HepG2 (cell line): ENCODE data around the gene AUNIP. TPM values are rescaled to one million over a fixed set of nuclear protein-coding genes. Genes with fewer than 3 reads are reported as not detected.

Experiments used
- ATAC-seq: fragments of 200-7000 bp; cut with Tn5 transposase; 3 replicates; pipeline ENCODE4 v1.9.1; 2020; ENCODE audit warnings: mild to moderate bottlenecking, moderate library complexity
- BruUV-seq: library from RNA; stranded (reverse); fragments of 400-500 nt; replicated peaks from 2 replicates; lab custom pipeline; 2021; lab: Mats Ljungman, UMichigan
- CTCF ChIA-PET: fragments of 300-600 bp; formaldehyde crosslinking; extraction: SDS; loops from one replicate; lab custom pipeline; 2021; ENCODE audit warnings: low total read pairs, inconsistent platforms, low intra/inter-chr PET ratio; lab: Yijun Ruan, JAX
- POLR2A ChIA-PET: fragments of 350-600 bp; sonication (Branson Sonifier 250); formaldehyde crosslinking; loops from one replicate; lab custom pipeline; 2020; ENCODE audit warnings: antibody characterized with exemption, inconsistent platforms; lab: Yijun Ruan, JAX
- DNase-seq: peaks from one replicate; pipeline ENCODE4 v3.0.0-alpha.2; 2015; ENCODE audit warnings: low spot score
- FAIRE-seq: peaks from 3 replicates; lab custom pipeline; 2011; peaks lifted over from hg19 to GRCh38; lab: Jason Lieb, UNC
- H2AFZ ChIP-seq: one replicate; pipeline ENCODE4 v1.6.1; 2011; ENCODE audit warnings: low read length, inconsistent platforms
- H3K27ac ChIP-seq: fragments of 300-600 bp; 3 replicates; pipeline ENCODE4 v1.8.0; 2011; ENCODE audit warnings: mixed run types, mild to moderate bottlenecking, mixed read lengths, low read length, inconsistent platforms; ENCODE audit not compliant: insufficient read depth; ENCODE audit errors: extremely low read length
- H3K27me3 ChIP-seq, 2 experiments: fragments of 200-600 bp in 1 of 2; 2 replicates in 1 of 2; 3 replicates in 1 of 2; pipeline versions ENCODE4 v1.6.0 to v1.8.0; 2011; ENCODE audit warnings: low read length in 2 of 2, mild to moderate bottlenecking in 2 of 2, moderate library complexity in 2 of 2, inconsistent platforms in 1 of 2; ENCODE audit not compliant: insufficient read depth in 2 of 2, control insufficient read depth in 1 of 2
- H3K36me3 ChIP-seq, 2 experiments: fragments of 200-600 bp in 1 of 2; replicated peaks in 1 of 2; 2 replicates in 1 of 2; 3 replicates in 1 of 2; pipeline versions ENCODE4 v1.5.1 to v1.8.0; 2011; ENCODE audit warnings: low read length in 2 of 2, inconsistent platforms in 1 of 2; ENCODE audit not compliant: insufficient read depth in 2 of 2, control insufficient read depth in 1 of 2
- H3K4me1 ChIP-seq: 2 replicates; pipeline ENCODE4 v1.5.1; 2012; ENCODE audit warnings: low read length, inconsistent platforms; ENCODE audit not compliant: insufficient read depth
- H3K4me2 ChIP-seq: 2 replicates; pipeline ENCODE4 v1.6.0; 2011; ENCODE audit warnings: low read depth, low read length, inconsistent platforms
- H3K4me3 ChIP-seq, 3 experiments: fragments of 200-600 bp in 1 of 3; sonication (generic), shearing (Covaris generic) in 1 of 3; replicated peaks in 1 of 3; 2 replicates each; pipeline ENCODE4 v1.5.1; 2011 to 2016; ENCODE audit warnings: low read length in 3 of 3, inconsistent platforms in 2 of 3, low read depth in 2 of 3, mild to moderate bottlenecking in 2 of 3, control low read depth in 1 of 3, mixed read lengths in 1 of 3; ENCODE audit not compliant: insufficient read depth in 1 of 3
- H3K79me2 ChIP-seq: one replicate; pipeline ENCODE4 v1.6.1; 2011; ENCODE audit warnings: low read length, inconsistent platforms; ENCODE audit not compliant: insufficient read depth
- H3K9ac ChIP-seq: 2 replicates; pipeline ENCODE4 v1.6.0; 2011; ENCODE audit warnings: mild to moderate bottlenecking, low read depth, low read length, inconsistent platforms; ENCODE audit not compliant: insufficient read depth
- H3K9me3 ChIP-seq: 2 replicates; pipeline ENCODE4 v1.5.1; 2012; ENCODE audit warnings: mild to moderate bottlenecking, low read length
- H4K20me1 ChIP-seq: 2 replicates; pipeline ENCODE4 v1.6.0; 2011; ENCODE audit warnings: inconsistent platforms, mild to moderate bottlenecking, low read length, moderate library complexity; ENCODE audit not compliant: insufficient read depth
- ATF2 ChIP-seq: sonication (generic); formaldehyde crosslinking; IDR thresholded peaks from 2 replicates; pipeline ENCODE4 v1.4.0; 2020; ENCODE audit warnings: missing genetic modification reagents
- CREB1 ChIP-seq, 2 experiments: fragments of 450-650 bp in 1 of 2; IDR thresholded peaks; 2 replicates each; pipeline ENCODE4 v1.6.1; 2016 to 2017; ENCODE audit warnings: control low read depth in 1 of 2, mild to moderate bottlenecking in 1 of 2, missing compliant biosample characterization in 1 of 2, missing genetic modification characterization in 1 of 2
- FOXP1 ChIP-seq, 2 experiments: fragments of 450-650 bp in 1 of 2; IDR thresholded peaks; 2 replicates each; pipeline ENCODE4 v1.6.1; 2017 to 2018; ENCODE audit warnings: antibody characterized with exemption in 1 of 2
- HOXA5 ChIP-seq: sonication (generic); formaldehyde crosslinking; IDR thresholded peaks from 2 replicates; pipeline ENCODE4 v1.4.0; 2020; ENCODE audit warnings: missing genetic modification reagents
- ISX ChIP-seq: sonication (generic); formaldehyde crosslinking; conservative IDR thresholded peaks from 2 replicates; pipeline ENCODE4 v1.5.0; 2020; ENCODE audit warnings: missing genetic modification reagents
- MBD4 ChIP-seq: IDR thresholded peaks from 2 replicates; pipeline ENCODE4 v1.6.1; 2012; ENCODE audit warnings: low read length, inconsistent platforms, borderline replicate concordance
- MED13 ChIP-seq: sonication (generic); formaldehyde crosslinking; IDR thresholded peaks from 2 replicates; pipeline ENCODE4 v1.5.0; 2020; ENCODE audit warnings: missing genetic modification reagents
- PAWR ChIP-seq: sonication (generic); formaldehyde crosslinking; IDR thresholded peaks from 2 replicates; pipeline ENCODE4 v1.4.0; 2020; ENCODE audit warnings: missing genetic modification reagents, mild to moderate bottlenecking, borderline replicate concordance
- PAX8 ChIP-seq: sonication (generic); formaldehyde crosslinking; IDR thresholded peaks from 2 replicates; pipeline ENCODE4 v1.8.0; 2022; ENCODE audit warnings: mild to moderate bottlenecking, missing genetic modification reagents, borderline replicate concordance
- TBL1XR1 ChIP-seq: fragments of 150-350 bp; IDR thresholded peaks from 2 replicates; pipeline ENCODE4 v1.6.1; 2014; ENCODE audit warnings: borderline replicate concordance, low read length; ENCODE audit not compliant: partially characterized antibody
- ZNF317 ChIP-seq: sonication (generic); formaldehyde crosslinking; IDR thresholded peaks from 2 replicates; pipeline ENCODE4 v1.5.0; 2020; ENCODE audit warnings: mild to moderate bottlenecking, missing genetic modification reagents
- ZNF335 ChIP-seq: sonication (generic); formaldehyde crosslinking; IDR thresholded peaks from 2 replicates; pipeline ENCODE4 v1.4.0; 2020; ENCODE audit warnings: missing genetic modification reagents
- ZNF580 ChIP-seq: IDR thresholded peaks from 2 replicates; pipeline ENCODE4 v1.6.1; 2016; ENCODE audit warnings: low read depth, borderline replicate concordance
- ZNF749 ChIP-seq: sonication (generic); formaldehyde crosslinking; IDR thresholded peaks from 2 replicates; pipeline ENCODE4 v1.8.0; 2022; ENCODE audit warnings: mild to moderate bottlenecking, missing genetic modification reagents, moderate library complexity, borderline replicate concordance
- ZSCAN31 ChIP-seq: sonication (generic); formaldehyde crosslinking; IDR thresholded peaks from 2 replicates; pipeline ENCODE4 v1.5.0; 2020; ENCODE audit warnings: low read depth, mild to moderate bottlenecking, missing genetic modification reagents
- WGBS: methylation state at CpG from one replicate; pipeline ENCODE4 v1.1.6; 2017; ENCODE audit warnings: low lambda C conversion rate; 5-methylcytosine and 5-hydroxymethylcytosine counted together
- in situ Hi-C: cut with HindIII; loops from 2 replicates; pipeline ENCODE4 v1.10.0; 2017; ENCODE audit warnings: low pct_unique_long_range_greater_than_20kb; ENCODE audit not compliant: extremely low pct_ligation_motif_present
- intact Hi-C: fragments of 100-400 bp; cut with micrococcal nuclease; formaldehyde crosslinking; loops from one replicate; pipeline ENCODE4 v1.10.0; 2022; ENCODE audit not compliant: unreplicated experiment
- polyA plus RNA-seq, 8 experiments: library from polyadenylated mRNA; depleted of rRNA in 3 of 8; stranded (reverse) in 7 of 8; unstranded in 1 of 8; fragments of >200 nt; fragmentation: Illumina TruSeq in 4 of 8; extraction: Trizol in 4 of 8; gene quantifications; 2 replicates each; pipeline versions ENCODE4 v1.2.1 to v1.2.3, GENCODE V29; 2011 to 2016; ENCODE audit warnings: low read depth in 4 of 8, missing spikeins in 1 of 8, mixed read lengths in 1 of 8; ENCODE audit not compliant: insufficient read depth in 1 of 8
- total RNA-seq, 5 experiments: library from RNA; depleted of rRNA; stranded (reverse); fragments of >200 nt; fragmentation: Illumina TruSeq; extraction: Trizol; gene quantifications; 2 replicates each; pipeline ENCODE4 v1.2.3, GENCODE V29; 2016; ENCODE audit warnings: low read depth in 1 of 5

The AUNIP gene
- total and polyA plus RNA-seq, 2 of the 13 experiments (the other 11 are each of a cell fraction or from before 2014, with no cell fraction given): 3.8 to 12.3 TPM

GRCh38 chr1:25876693-25877077 is 17.4 kb upstream of the AUNIP start:
- CTCF ChIA-PET: no interaction called here
- Histone ChIP-seq H4K20me1 (no peaks in the 10 kb centered on the region), H3K4me1 (peaks cover 71% of the 10 kb centered on the region), H3K9ac (no peak overlapping the region), H3K36me3 (no peaks in the 10 kb centered on the region), H3K4me3 (no peak overlapping the region), H2AFZ (no peak overlapping the region), H3K27me3 (no peaks in the 10 kb centered on the region; a peak in 1 of 5 replicates), H3K79me2 (peaks cover 22% of the 10 kb centered on the region), H3K9me3 (no peaks in the 10 kb centered on the region), H3K27ac (no peak overlapping the region), H3K4me2 (no peak overlapping the region)
- in situ Hi-C loops: no loop called here
- no peak for DNase-seq
- BruUV-seq: no TSS peak
- 89% methylated on average over 2 of the region's 2 CpGs for WGBS
- intact Hi-C loops: no loop called here
- TF ChIP-seq FOXP1 (IDR thresholded peaks at IDR 0.05) (no peak), FOXP1 (CRISPR knock-in tag; IDR thresholded peaks at IDR 0.05) (no peak), ZNF317 (CRISPR knock-in tag) (no peak), ISX (no peak), TBL1XR1 (no peak), MED13 (CRISPR knock-in tag) (no peak), PAWR (CRISPR knock-in tag) (no peak), MBD4 (no peak), PAX8 (CRISPR knock-in tag) (no peak), ZNF335 (CRISPR knock-in tag) (no peak), HOXA5 (CRISPR knock-in tag) (no peak), ZNF749 (CRISPR knock-in tag) (no peak), ZNF580 (CRISPR knock-in tag) (no peak), ATF2 (CRISPR knock-in tag) (no peak), ZSCAN31 (no peak), CREB1 (IDR thresholded peaks at IDR 0.05) (no peak), CREB1 (CRISPR knock-in tag; IDR thresholded peaks at IDR 0.05) (no peak)
- POLR2A ChIA-PET: interaction anchor here (1.8 kb wide), 1 partner anchor 19 kb away, joined by 7 read pairs; no protein-coding TSS in a partner anchor
- ATAC-seq: no peak
- FAIRE-seq: no peak
